HG02852 (cell line): ENCODE results near the gene C10orf105.

ENCODE experiments used
- ATAC-seq: cut with Tn5 transposase; IDR thresholded peaks from one replicate; pipeline ENCODE4 v1.9.1; 2021; ENCODE audit warnings: mild to moderate bottlenecking, moderate library complexity; ENCODE audit not compliant: unreplicated experiment

The C10orf105 gene

GRCh38 chr10:71700731-71701368 lies 18.7 kb downstream of the C10orf105 start:
- ATAC-seq: no peak

GRCh38 chr10:71698737-71699136 lies 20.8 kb downstream of the C10orf105 start:
- ATAC-seq: no peak

GRCh38 chr10:71697938-71698709 lies 21.5 kb downstream of the C10orf105 start:
- no peak for ATAC-seq

- ATAC-seq: no peak
Measured at GRCh38 chr10:71696628-71697326, 22.8 kb downstream of the C10orf105 start.

- ATAC-seq: no peak
Measured at GRCh38 chr10:71695502-71696476, 23.8 kb downstream of the C10orf105 start.

GRCh38 chr10:71694567-71694968 lies 25.0 kb downstream of the C10orf105 start:
- ATAC-seq: peak; percentile 82

- peak; percentile 21 for ATAC-seq
Measured at GRCh38 chr10:71694039-71694501, 25.5 kb downstream of the C10orf105 start.

- no peak for ATAC-seq
Measured at GRCh38 chr10:71693377-71693776, 26.2 kb downstream of the C10orf105 start.

GRCh38 chr10:71692598-71693306 lies 26.8 kb downstream of the C10orf105 start:
- no peak for ATAC-seq

GRCh38 chr10:71691405-71691804 lies 28.2 kb downstream of the C10orf105 start:
- ATAC-seq: no peak

GRCh38 chr10:71690094-71690720 lies 29.4 kb downstream of the C10orf105 start:
- no peak for ATAC-seq

GRCh38 chr10:71688256-71688655 lies 31.3 kb downstream of the C10orf105 start:
- ATAC-seq: no peak

GRCh38 chr10:71687480-71687879 lies 32.1 kb downstream of the C10orf105 start:
- ATAC-seq: no peak

GRCh38 chr10:71687077-71687476 lies 32.5 kb downstream of the C10orf105 start:
- no peak for ATAC-seq

- no peak for ATAC-seq
Measured at GRCh38 chr10:71685554-71686232, 33.9 kb downstream of the C10orf105 start.

- ATAC-seq: no peak
Measured at GRCh38 chr10:71684356-71685173, 35.0 kb downstream of the C10orf105 start.

GRCh38 chr10:71683301-71683700 lies 36.3 kb downstream of the C10orf105 start:
- ATAC-seq: no peak

GRCh38 chr10:71681977-71682376 lies 37.6 kb downstream of the C10orf105 start:
- ATAC-seq: no peak
